ENCODE measurements around the gene GPM6B.

Gene GPM6B

GRCh38 chrX:13826770-13827169 is 9.9 kb upstream of the GPM6B start:
- no peak for TF ChIP-seq CTCF (conservative IDR thresholded peaks at IDR 0.05; ENCODE audit: control insufficient read depth, insufficient read depth, low read depth, low read length)
- no peak for DNase-seq (ENCODE audit: low read depth)
- no peak overlapping the region for H3K4me3 ChIP-seq (ENCODE audit: control insufficient read depth, low read depth, low read length)

GRCh38 chrX:13825178-13825762 is 8.4 kb upstream of the GPM6B start:
- no peak for DNase-seq (ENCODE audit: low read depth)
- TF ChIP-seq CTCF (conservative IDR thresholded peaks at IDR 0.05; ENCODE audit: control insufficient read depth, insufficient read depth, low read depth, low read length), result no peak
- no peak overlapping the region for H3K4me3 ChIP-seq (ENCODE audit: control insufficient read depth, low read depth, low read length)

GRCh38 chrX:13824746-13825145 is 7.9 kb upstream of the GPM6B start:
- no peak overlapping the region for H3K4me3 ChIP-seq (ENCODE audit: control insufficient read depth, low read depth, low read length)
- DNase-seq (ENCODE audit: low read depth), result no peak
- TF ChIP-seq CTCF (conservative IDR thresholded peaks at IDR 0.05; ENCODE audit: control insufficient read depth, insufficient read depth, low read depth, low read length), result no peak

- no peak for TF ChIP-seq CTCF (conservative IDR thresholded peaks at IDR 0.05; ENCODE audit: control insufficient read depth, insufficient read depth, low read depth, low read length)
- peak; percentile 75 for DNase-seq (ENCODE audit: low read depth)
- no peak overlapping the region for H3K4me3 ChIP-seq (ENCODE audit: control insufficient read depth, low read depth, low read length)
Observed at GRCh38 chrX:13821738-13822137, 4.8 kb upstream of the GPM6B start.

GRCh38 chrX:13816176-13816575 is 717 bp downstream of the GPM6B start:
- H3K4me3 ChIP-seq (ENCODE audit: control insufficient read depth, low read depth, low read length), result no peak overlapping the region
- TF ChIP-seq CTCF (conservative IDR thresholded peaks at IDR 0.05; ENCODE audit: control insufficient read depth, insufficient read depth, low read depth, low read length), result no peak
- no peak for DNase-seq (ENCODE audit: low read depth)

- no peak for DNase-seq (ENCODE audit: low read depth)
- TF ChIP-seq CTCF (conservative IDR thresholded peaks at IDR 0.05; ENCODE audit: control insufficient read depth, insufficient read depth, low read depth, low read length), result no peak
- no peak overlapping the region for H3K4me3 ChIP-seq (ENCODE audit: control insufficient read depth, low read depth, low read length)
Observed at GRCh38 chrX:13815664-13816063, 1.2 kb downstream of the GPM6B start.

GRCh38 chrX:13808865-13809264 is 8.0 kb downstream of the GPM6B start:
- no peak overlapping the region for H3K4me3 ChIP-seq (ENCODE audit: control insufficient read depth, low read depth, low read length)
- peak; percentile 59 for DNase-seq (ENCODE audit: low read depth)
- TF ChIP-seq CTCF (conservative IDR thresholded peaks at IDR 0.05; ENCODE audit: control insufficient read depth, insufficient read depth, low read depth, low read length), result no peak

Measured in fibroblast of mammary gland (primary cell).